ENCODE data around the gene TM2D3.

DNA sequence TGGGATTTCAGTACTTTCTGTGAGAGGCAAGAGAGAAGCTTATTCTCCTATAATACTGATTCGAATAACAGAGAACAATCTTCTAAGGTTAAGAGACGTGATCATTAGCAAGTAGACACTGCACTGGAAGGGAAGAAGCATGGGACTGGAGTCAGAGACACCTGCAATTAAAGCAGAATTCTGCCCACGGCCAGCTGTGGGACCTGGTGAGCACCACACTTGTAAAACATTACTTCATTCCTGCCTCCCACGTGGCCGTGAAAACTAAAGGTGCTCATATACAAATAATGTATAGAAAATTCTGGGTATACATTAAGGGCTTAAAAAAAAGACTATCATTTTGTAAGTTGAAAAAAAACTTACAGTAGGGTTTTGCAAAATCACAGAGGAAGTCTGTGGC is 2.0 kb downstream of the TM2D3 start:
- TF ChIP-seq, protein P1, sequence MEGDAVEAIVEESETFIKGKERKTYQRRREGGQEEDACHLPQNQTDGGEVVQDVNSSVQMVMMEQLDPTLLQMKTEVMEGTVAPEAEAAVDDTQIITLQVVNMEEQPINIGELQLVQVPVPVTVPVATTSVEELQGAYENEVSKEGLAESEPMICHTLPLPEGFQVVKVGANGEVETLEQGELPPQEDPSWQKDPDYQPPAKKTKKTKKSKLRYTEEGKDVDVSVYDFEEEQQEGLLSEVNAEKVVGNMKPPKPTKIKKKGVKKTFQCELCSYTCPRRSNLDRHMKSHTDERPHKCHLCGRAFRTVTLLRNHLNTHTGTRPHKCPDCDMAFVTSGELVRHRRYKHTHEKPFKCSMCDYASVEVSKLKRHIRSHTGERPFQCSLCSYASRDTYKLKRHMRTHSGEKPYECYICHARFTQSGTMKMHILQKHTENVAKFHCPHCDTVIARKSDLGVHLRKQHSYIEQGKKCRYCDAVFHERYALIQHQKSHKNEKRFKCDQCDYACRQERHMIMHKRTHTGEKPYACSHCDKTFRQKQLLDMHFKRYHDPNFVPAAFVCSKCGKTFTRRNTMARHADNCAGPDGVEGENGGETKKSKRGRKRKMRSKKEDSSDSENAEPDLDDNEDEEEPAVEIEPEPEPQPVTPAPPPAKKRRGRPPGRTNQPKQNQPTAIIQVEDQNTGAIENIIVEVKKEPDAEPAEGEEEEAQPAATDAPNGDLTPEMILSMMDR (conservative IDR thresholded peaks at IDR 0.05; ENCODE audit: low read depth in 2 of 2), result no peak
- no peak for TF ChIP-seq POLR2AphosphoS5 (IDR thresholded peaks at IDR 0.05; ENCODE audit: low read depth)
- no peak for TF ChIP-seq JUNB (IDR thresholded peaks at IDR 0.05; ENCODE audit: unreplicated experiment)
- no peak for TF ChIP-seq EZH2 (IDR thresholded peaks at IDR 0.05; ENCODE audit: low read depth, unreplicated experiment)
- TF ChIP-seq, protein P2, sequence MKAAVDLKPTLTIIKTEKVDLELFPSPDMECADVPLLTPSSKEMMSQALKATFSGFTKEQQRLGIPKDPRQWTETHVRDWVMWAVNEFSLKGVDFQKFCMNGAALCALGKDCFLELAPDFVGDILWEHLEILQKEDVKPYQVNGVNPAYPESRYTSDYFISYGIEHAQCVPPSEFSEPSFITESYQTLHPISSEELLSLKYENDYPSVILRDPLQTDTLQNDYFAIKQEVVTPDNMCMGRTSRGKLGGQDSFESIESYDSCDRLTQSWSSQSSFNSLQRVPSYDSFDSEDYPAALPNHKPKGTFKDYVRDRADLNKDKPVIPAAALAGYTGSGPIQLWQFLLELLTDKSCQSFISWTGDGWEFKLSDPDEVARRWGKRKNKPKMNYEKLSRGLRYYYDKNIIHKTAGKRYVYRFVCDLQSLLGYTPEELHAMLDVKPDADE (IDR thresholded peaks at IDR 0.05), result no peak
- TF ChIP-seq EZH2phosphoT487 (IDR thresholded peaks at IDR 0.05; ENCODE audit: unreplicated experiment), result no peak

Measured in GM23338 (cell line).